ENCODE measurements around the gene FAAP100.
"Not testable (repeated sequence)": the region's sequence is repeated elsewhere in the genome, so short reads cannot be mapped to it uniquely, and the experiment has no call there.

The FAAP100 gene

GRCh38 chr17:81552244-81553017, at the start of gene FAAP100:
TSS of gene FAAP100 (minus strand) at chr17:81552353. CDS start at chr17:81552330, 23 bp downstream.
- in situ Hi-C loops (cut with HindIII; ENCODE audit: low pct_unique_long_range_greater_than_20kb, low sequenced_read_pairs), result no loop called here
- TF ChIP-seq JUND (IDR thresholded peaks at IDR 0.05; ENCODE audit: low read depth), result no peak
- DNase-seq (ENCODE audit: low read depth in 1 of 2, low spot score in 1 of 2), result peak; percentile 88 to 95

- in situ Hi-C loops (cut with HindIII; ENCODE audit: low pct_unique_long_range_greater_than_20kb, low sequenced_read_pairs), result no loop called here
- no peak for TF ChIP-seq JUND (IDR thresholded peaks at IDR 0.05; ENCODE audit: low read depth)
- DNase-seq (ENCODE audit: low read depth in 1 of 2, low spot score in 1 of 2), result peak; percentile 75 to 77
Observed at GRCh38 chr17:81601525-81602120, 49.5 kb upstream of the FAAP100 start.

- DNase-seq (ENCODE audit: low read depth in 1 of 2, low spot score in 1 of 2), result no peak
- in situ Hi-C loops (cut with HindIII; ENCODE audit: low pct_unique_long_range_greater_than_20kb, low sequenced_read_pairs), result no loop called here
- TF ChIP-seq JUND (IDR thresholded peaks at IDR 0.05; ENCODE audit: low read depth), result no peak
Observed at GRCh38 chr17:81599719-81600486, 47.8 kb upstream of the FAAP100 start.

GRCh38 chr17:81593105-81593871, 41.1 kb upstream of the FAAP100 start:
- in situ Hi-C loops (cut with HindIII; ENCODE audit: low pct_unique_long_range_greater_than_20kb, low sequenced_read_pairs), result no loop called here
- TF ChIP-seq JUND (IDR thresholded peaks at IDR 0.05; ENCODE audit: low read depth), result no peak
- DNase-seq (ENCODE audit: low read depth in 1 of 2, low spot score in 1 of 2), result no peak

- in situ Hi-C loops (cut with HindIII; ENCODE audit: low pct_unique_long_range_greater_than_20kb, low sequenced_read_pairs), result no loop called here
- DNase-seq (ENCODE audit: low read depth in 1 of 2, low spot score in 1 of 2), result no peak
- no peak for TF ChIP-seq JUND (IDR thresholded peaks at IDR 0.05; ENCODE audit: low read depth)
Observed at GRCh38 chr17:81591971-81592370, 39.8 kb upstream of the FAAP100 start.

GRCh38 chr17:81590121-81590520, 38.0 kb upstream of the FAAP100 start:
- in situ Hi-C loops (cut with HindIII; ENCODE audit: low pct_unique_long_range_greater_than_20kb, low sequenced_read_pairs), result no loop called here

GRCh38 chr17:81589612-81590011, 37.5 kb upstream of the FAAP100 start:
- in situ Hi-C loops (cut with HindIII; ENCODE audit: low pct_unique_long_range_greater_than_20kb, low sequenced_read_pairs), result no loop called here
- TF ChIP-seq JUND (IDR thresholded peaks at IDR 0.05; ENCODE audit: low read depth), result no peak
- no peak for DNase-seq (ENCODE audit: low read depth in 1 of 2, low spot score in 1 of 2)

More at GRCh38 chr17:81590121-81590520, 38.0 kb upstream of the FAAP100 start:
- TF ChIP-seq JUND (IDR thresholded peaks at IDR 0.05; ENCODE audit: low read depth), result no peak
- DNase-seq (ENCODE audit: low read depth in 1 of 2, low spot score in 1 of 2), result no peak

GRCh38 chr17:81586096-81586495, 33.9 kb upstream of the FAAP100 start:
- in situ Hi-C loops (cut with HindIII; ENCODE audit: low pct_unique_long_range_greater_than_20kb, low sequenced_read_pairs), result no loop called here
- DNase-seq (ENCODE audit: low read depth in 1 of 2, low spot score in 1 of 2), result no peak
- TF ChIP-seq JUND (IDR thresholded peaks at IDR 0.05; ENCODE audit: low read depth), result no peak

GRCh38 chr17:81584771-81585170, 32.6 kb upstream of the FAAP100 start:
- in situ Hi-C loops (cut with HindIII; ENCODE audit: low pct_unique_long_range_greater_than_20kb, low sequenced_read_pairs); DNase-seq (ENCODE audit: low read depth in 1 of 2, low spot score in 1 of 2): not testable (repeated sequence)

GRCh38 chr17:81583589-81584342, 31.6 kb upstream of the FAAP100 start:
- peak in 1 of 2 experiments; percentile 70 for DNase-seq (ENCODE audit: low read depth in 1 of 2, low spot score in 1 of 2)
- TF ChIP-seq JUND (IDR thresholded peaks at IDR 0.05; ENCODE audit: low read depth), result no peak
- in situ Hi-C loops (cut with HindIII; ENCODE audit: low pct_unique_long_range_greater_than_20kb, low sequenced_read_pairs), result no loop called here

GRCh38 chr17:81582749-81583148, 30.6 kb upstream of the FAAP100 start:
- in situ Hi-C loops (cut with HindIII; ENCODE audit: low pct_unique_long_range_greater_than_20kb, low sequenced_read_pairs), result no loop called here
- DNase-seq (ENCODE audit: low read depth in 1 of 2, low spot score in 1 of 2), result no peak
- TF ChIP-seq JUND (IDR thresholded peaks at IDR 0.05; ENCODE audit: low read depth), result no peak

- no peak for DNase-seq (ENCODE audit: low read depth in 1 of 2, low spot score in 1 of 2)
- in situ Hi-C loops (cut with HindIII; ENCODE audit: low pct_unique_long_range_greater_than_20kb, low sequenced_read_pairs), result no loop called here
- no peak for TF ChIP-seq JUND (IDR thresholded peaks at IDR 0.05; ENCODE audit: low read depth)
Observed at GRCh38 chr17:81582341-81582740, 30.2 kb upstream of the FAAP100 start.

Data from T47D (cell line).